Upper lobe of left lung (tissue), 4 donors: ENCODE results near the gene APLF.
"Not testable (repeated sequence)": the region's sequence is repeated elsewhere in the genome, so short reads cannot be mapped to it uniquely, and the experiment has no call there.

ENCODE experiments used
- POLR2A ChIP-seq, 4 donors: fragments of 450-650 bp; IDR thresholded peaks; one replicate each; pipeline ENCODE4 v1.5.1; 2016 to 2017; ENCODE audit warnings: antibody characterized with exemption in 4 of 4, mild to moderate bottlenecking in 2 of 4
- POLR2AphosphoS5 ChIP-seq, 2 donors: sonication (generic); formaldehyde crosslinking; IDR thresholded peaks; one replicate each; pipeline ENCODE4 v1.5.1; 2017; ENCODE audit warnings: antibody characterized with exemption in 2 of 2
- TF ChIP-seq, protein P1 (sequence below), 6 experiments: fragments of 450-650 bp in 4 of 6; fragments of 200-600 bp in 2 of 6; sonication (generic) in 2 of 6; IDR thresholded peaks; one replicate each; pipeline ENCODE4 v1.5.1; 2016 to 2019; ENCODE audit warnings: antibody characterized with exemption in 6 of 6

DNA sequence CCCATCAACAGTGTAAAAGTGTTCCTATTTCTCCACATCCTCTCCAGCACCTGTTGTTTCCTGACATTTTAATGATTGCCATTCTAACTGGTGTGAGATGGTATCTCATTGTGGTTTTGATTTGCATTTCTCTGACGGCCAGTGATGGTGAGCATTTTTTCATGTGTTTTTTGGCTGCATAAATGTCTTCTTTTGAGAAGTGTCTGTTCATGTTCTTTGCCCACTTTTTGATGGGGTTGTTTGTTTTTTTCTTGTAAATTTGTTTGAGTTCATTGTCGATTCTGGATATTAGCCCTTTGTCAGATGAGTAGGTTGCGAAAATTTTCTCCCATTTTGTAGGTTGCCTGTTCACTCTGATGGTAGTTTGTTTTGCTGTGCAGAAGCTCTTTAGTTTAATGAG lies 21.0 kb upstream of the APLF start:
- TF ChIP-seq, protein P1, sequence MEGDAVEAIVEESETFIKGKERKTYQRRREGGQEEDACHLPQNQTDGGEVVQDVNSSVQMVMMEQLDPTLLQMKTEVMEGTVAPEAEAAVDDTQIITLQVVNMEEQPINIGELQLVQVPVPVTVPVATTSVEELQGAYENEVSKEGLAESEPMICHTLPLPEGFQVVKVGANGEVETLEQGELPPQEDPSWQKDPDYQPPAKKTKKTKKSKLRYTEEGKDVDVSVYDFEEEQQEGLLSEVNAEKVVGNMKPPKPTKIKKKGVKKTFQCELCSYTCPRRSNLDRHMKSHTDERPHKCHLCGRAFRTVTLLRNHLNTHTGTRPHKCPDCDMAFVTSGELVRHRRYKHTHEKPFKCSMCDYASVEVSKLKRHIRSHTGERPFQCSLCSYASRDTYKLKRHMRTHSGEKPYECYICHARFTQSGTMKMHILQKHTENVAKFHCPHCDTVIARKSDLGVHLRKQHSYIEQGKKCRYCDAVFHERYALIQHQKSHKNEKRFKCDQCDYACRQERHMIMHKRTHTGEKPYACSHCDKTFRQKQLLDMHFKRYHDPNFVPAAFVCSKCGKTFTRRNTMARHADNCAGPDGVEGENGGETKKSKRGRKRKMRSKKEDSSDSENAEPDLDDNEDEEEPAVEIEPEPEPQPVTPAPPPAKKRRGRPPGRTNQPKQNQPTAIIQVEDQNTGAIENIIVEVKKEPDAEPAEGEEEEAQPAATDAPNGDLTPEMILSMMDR (IDR thresholded peaks at IDR 0.05) = not testable (repeated sequence)
- not testable (repeated sequence) for TF ChIP-seq POLR2AphosphoS5, POLR2A (IDR thresholded peaks at IDR 0.05)
